ENCODE results near the gene KRT13. TPM values are rescaled to one million over a fixed set of nuclear protein-coding genes. Genes with fewer than 3 reads are reported as not detected.

KRT13 gene
- total and polyA plus RNA-seq, 7 donors: 0.46 to 54.1 (median 4.3) TPM; not detected in 3

DNA sequence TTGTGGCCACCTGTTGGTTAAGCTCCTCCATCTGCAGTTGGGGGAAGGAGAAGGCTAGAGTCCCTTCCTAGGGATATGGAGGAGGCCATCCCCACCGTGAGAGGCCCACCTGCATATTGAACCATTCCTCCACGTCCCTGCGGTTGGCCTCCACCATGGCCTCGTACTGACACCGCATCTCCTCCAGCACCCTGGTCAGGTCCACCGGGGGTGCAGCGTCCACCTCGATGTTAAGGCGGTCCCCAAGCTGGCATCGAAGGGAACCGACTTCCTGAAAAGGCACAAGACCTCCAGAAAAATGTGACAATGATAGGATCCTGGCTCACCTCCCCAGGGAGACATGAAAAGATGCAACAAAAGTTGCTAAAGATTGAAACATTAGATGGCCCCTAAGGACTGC, 41.2 kb downstream of the KRT13 start:
- peaks cover 0 to 7% (median 3%) of the 10 kb centered on the region in 4 donors for H3K4me1 ChIP-seq
- intact Hi-C loops (cut with DNase I): no loop called here
- WGBS, 2 donors: 87 to 90% methylated on average over 11 of the region's 11 CpGs
- no peaks in the 10 kb centered on the region for H3K36me3 ChIP-seq
- peaks cover 0 to 6% (median 0%) of the 10 kb centered on the region in 4 donors for H3K9me3 ChIP-seq
- no peak for DNase-seq
- H3K27ac ChIP-seq: no peak overlapping the region
- TF ChIP-seq CTCF (IDR thresholded peaks at IDR 0.05) (no peak), POLR2AphosphoS5 (IDR thresholded peaks at IDR 0.05) (no peak), POLR2A (IDR thresholded peaks at IDR 0.05) (no peak), EP300 (IDR thresholded peaks at IDR 0.05) (no peak)
- peaks cover 0 to 3% (median 0%) of the 10 kb centered on the region in 3 donors for H3K27me3 ChIP-seq
- no peak overlapping the region for H3K4me3 ChIP-seq

DNA sequence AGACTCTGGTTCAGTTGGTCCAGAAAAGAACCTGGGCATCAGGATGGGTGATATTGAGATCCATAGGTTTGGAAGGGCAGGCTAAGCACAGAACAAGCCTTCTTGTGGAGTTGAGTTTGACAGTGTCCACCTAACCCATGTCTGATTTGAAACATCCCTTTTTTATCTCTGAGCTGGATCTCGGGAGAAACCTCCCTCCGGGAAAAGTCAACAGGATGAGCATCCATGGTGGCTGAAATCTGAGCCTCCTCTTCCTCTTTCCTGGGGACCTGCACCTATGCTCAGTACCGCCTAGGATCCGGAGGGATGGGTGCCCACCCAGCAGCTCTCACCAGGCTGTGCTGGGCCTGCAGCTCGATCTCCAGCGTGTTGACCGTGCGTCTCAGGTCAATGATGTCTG, 41.7 kb downstream of the KRT13 start:
- no peak for DNase-seq
- intact Hi-C loops (cut with DNase I): no loop called here
- no peak overlapping the region for H3K4me3 ChIP-seq
- peaks cover 0 to 3% (median 0%) of the 10 kb centered on the region in 3 donors for H3K27me3 ChIP-seq
- H3K4me1 ChIP-seq: peaks cover 0 to 7% (median 3%) of the 10 kb centered on the region in 4 donors
- peaks cover 0 to 6% (median 0%) of the 10 kb centered on the region in 4 donors for H3K9me3 ChIP-seq
- H3K36me3 ChIP-seq: no peaks in the 10 kb centered on the region
- TF ChIP-seq POLR2A (IDR thresholded peaks at IDR 0.05): no peak
- TF ChIP-seq POLR2AphosphoS5 (IDR thresholded peaks at IDR 0.05): no peak
- TF ChIP-seq CTCF (IDR thresholded peaks at IDR 0.05): no peak
- no peak for TF ChIP-seq EP300 (IDR thresholded peaks at IDR 0.05)
- WGBS, 2 donors: 90 to 93% methylated on average over 8 of the region's 8 CpGs
- H3K27ac ChIP-seq: no peak overlapping the region

GRCh38 chr17:41462705-41463104, 42.7 kb downstream of the KRT13 start:
- H3K27me3 ChIP-seq: peaks cover 0 to 3% (median 0%) of the 10 kb centered on the region in 3 donors
- DNase-seq: no peak
- H3K4me1 ChIP-seq: peaks cover 0 to 7% (median 3%) of the 10 kb centered on the region in 4 donors
- no peaks in the 10 kb centered on the region for H3K36me3 ChIP-seq
- intact Hi-C loops (cut with DNase I): no loop called here
- H3K4me3 ChIP-seq: no peak overlapping the region
- no peaks in the 10 kb centered on the region for H3K9me3 ChIP-seq
- 80 to 85% methylated on average over 15 of the region's 15 CpGs for WGBS, 2 donors
- TF ChIP-seq CTCF (IDR thresholded peaks at IDR 0.05): no peak
- no peak for TF ChIP-seq POLR2A (IDR thresholded peaks at IDR 0.05)
- TF ChIP-seq EP300 (IDR thresholded peaks at IDR 0.05): no peak
- TF ChIP-seq POLR2AphosphoS5 (IDR thresholded peaks at IDR 0.05): no peak
- H3K27ac ChIP-seq: no peak overlapping the region

DNA sequence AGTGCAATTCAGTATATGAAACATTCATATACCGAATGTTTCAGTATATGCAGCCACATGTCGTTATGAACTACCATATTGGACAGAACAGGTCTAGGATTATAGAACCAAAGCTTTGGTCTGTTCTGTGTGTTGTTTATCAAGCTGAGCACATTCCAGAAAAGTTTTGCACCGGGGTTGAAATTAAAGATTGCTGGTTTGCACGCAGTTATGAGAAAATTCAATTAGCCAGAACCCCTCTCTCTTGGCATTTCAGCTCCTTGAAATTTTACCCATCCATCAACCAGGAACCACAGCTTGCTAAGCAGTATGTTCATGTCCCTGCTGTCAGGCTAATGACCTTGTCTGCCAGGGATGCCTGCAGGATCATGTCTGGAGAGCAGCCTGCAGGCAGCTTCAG, 47.7 kb downstream of the KRT13 start:
- Histone ChIP-seq H3K4me3 (no peak overlapping the region), H3K36me3 (no peaks in the 10 kb centered on the region), H3K9me3 (no peaks in the 10 kb centered on the region), H3K27ac (no peak overlapping the region), H3K27me3 (peaks cover 0 to 3% (median 0%) of the 10 kb centered on the region in 3 donors), H3K4me1 (no peaks in the 10 kb centered on the region)
- intact Hi-C loops (cut with DNase I): no loop called here
- WGBS, 2 donors: 78 to 88% methylated on average over 4 of the region's 4 CpGs
- DNase-seq: no peak
- TF ChIP-seq POLR2AphosphoS5 (IDR thresholded peaks at IDR 0.05): no peak
- TF ChIP-seq POLR2A (IDR thresholded peaks at IDR 0.05): no peak
- no peak for TF ChIP-seq EP300 (IDR thresholded peaks at IDR 0.05)
- no peak for TF ChIP-seq CTCF (IDR thresholded peaks at IDR 0.05)

DNA sequence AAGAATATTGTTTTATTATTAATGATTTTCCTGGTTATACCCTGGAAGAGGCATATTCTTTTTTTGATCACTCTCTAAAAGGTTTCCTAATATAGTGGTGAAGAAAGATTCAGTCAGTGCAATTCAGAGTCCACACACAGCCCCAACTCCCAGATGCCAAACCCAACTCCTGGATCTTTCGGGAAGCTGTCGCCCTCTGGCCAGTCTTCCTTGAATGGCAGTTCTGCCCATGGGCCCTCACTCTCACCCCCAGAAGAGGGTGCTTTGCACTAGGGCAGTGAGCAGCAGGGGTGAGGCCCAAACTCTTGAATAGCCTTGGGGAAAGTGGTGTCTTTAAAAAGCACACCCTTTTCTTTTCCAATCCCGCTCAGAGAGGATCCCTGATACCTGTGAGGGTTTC, 49.2 kb downstream of the KRT13 start:
- Histone ChIP-seq H3K4me1 (no peaks in the 10 kb centered on the region), H3K27ac (no peak overlapping the region), H3K4me3 (no peak overlapping the region), H3K27me3 (no peaks in the 10 kb centered on the region), H3K36me3 (no peaks in the 10 kb centered on the region), H3K9me3 (no peaks in the 10 kb centered on the region)
- no peak for DNase-seq
- TF ChIP-seq CTCF (IDR thresholded peaks at IDR 0.05) (no peak), POLR2A (IDR thresholded peaks at IDR 0.05) (no peak), EP300 (IDR thresholded peaks at IDR 0.05) (no peak), POLR2AphosphoS5 (IDR thresholded peaks at IDR 0.05) (no peak)
- intact Hi-C loops (cut with DNase I): no loop called here
- WGBS, 2 donors: 87 to 90% methylated on average over 3 of the region's 3 CpGs

Data from sigmoid colon (tissue), 7 donors.